Activated CD4-positive, alpha-beta T cell treated with anti-CD3 and anti-CD28 coated beads for 36 hours (primary cell): ENCODE data around the gene SH2D6. TPM values are rescaled to one million over a fixed set of nuclear protein-coding genes. Genes with fewer than 3 reads are reported as not detected.

Experiments
- ATAC-seq: fragments of 200-7000 bp; cut with Tn5 transposase; one replicate; pipeline ENCODE4 v1.10.0; 2021; ENCODE audit warnings: mild to moderate bottlenecking, moderate library complexity
- CTCF ChIA-PET: fragments of 350-600 bp; sonication (Branson Sonifier 250); formaldehyde crosslinking; loops from one replicate; lab custom pipeline; 2021; ENCODE audit warnings: antibody characterized with exemption; lab: Charles Lee
- POLR2A ChIA-PET: fragments of 350-600 bp; sonication (Branson Sonifier 250); formaldehyde crosslinking; loops from one replicate; lab custom pipeline; 2021; ENCODE audit warnings: antibody characterized with exemption, inconsistent platforms; lab: Charles Lee
- DNase-seq: peaks from one replicate; pipeline ENCODE4 v3.0.0-alpha.2; 2020
- H3K27ac Mint-ChIP-seq: one replicate; pipeline ENCODE4 v1.8.0; 2021; ENCODE audit warnings: mixed read lengths
- H3K27me3 Mint-ChIP-seq: one replicate; pipeline ENCODE4 v1.8.0; 2021; ENCODE audit warnings: mixed read lengths
- H3K36me3 Mint-ChIP-seq: one replicate; pipeline ENCODE4 v1.8.0; 2021; ENCODE audit warnings: low read depth, mixed read lengths
- H3K4me1 Mint-ChIP-seq: one replicate; pipeline ENCODE4 v1.8.0; 2021; ENCODE audit warnings: mixed read lengths
- H3K4me3 Mint-ChIP-seq: one replicate; pipeline ENCODE4 v1.8.0; 2021; ENCODE audit warnings: mild to moderate bottlenecking, moderate library complexity, mixed read lengths
- H3K9me3 Mint-ChIP-seq: one replicate; pipeline ENCODE4 v1.8.0; 2021; ENCODE audit warnings: low read depth, mixed read lengths
- intact Hi-C, 2 experiments: fragments of 100-400 bp; cut with DNase I in 1 of 2; cut with micrococcal nuclease in 1 of 2; formaldehyde crosslinking; loops; one replicate each; pipeline versions ENCODE4 v1.14.2 to v1.15.1; 2022 to 2024; cut with DNase I, micrococcal nuclease
- total RNA-seq, 2 experiments: library from RNA; stranded (reverse); gene quantifications; one replicate each; pipeline ENCODE4 v1.2.3, GENCODE V29; 2021

The SH2D6 gene
- total RNA-seq, 2 experiments from 2014 or later: 1.7 to 2.2 TPM

DNA sequence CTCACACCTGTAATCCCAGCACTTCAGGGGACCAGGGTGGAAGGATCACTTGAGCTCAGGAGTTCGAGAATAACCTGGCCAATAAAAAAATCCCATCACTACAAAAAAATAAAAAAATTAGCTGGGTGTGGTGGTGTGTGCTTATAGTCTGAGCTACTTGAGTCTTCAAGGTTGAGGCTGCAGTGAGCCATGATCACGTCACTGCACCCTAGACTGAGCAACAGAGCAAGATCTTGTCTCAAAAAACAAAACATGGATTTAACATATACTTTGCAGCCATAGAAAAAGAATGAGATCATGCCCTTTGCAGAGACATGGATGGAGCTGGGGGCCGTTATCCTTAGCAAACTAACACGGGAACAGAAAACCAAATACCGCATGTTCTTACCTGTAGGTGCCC is 22.2 kb downstream of the SH2D6 start:
- CTCF ChIA-PET: interaction anchor here (0.8 to 1.2 kb wide), 2 partner anchors 9 to 50 kb away, joined by 3 read pairs; no protein-coding TSS in a partner anchor
- Mint-ChIP-seq H3K9me3 (no peaks in the 10 kb centered on the region), H3K4me1 (peaks cover 28% of the 10 kb centered on the region), H3K36me3 (no peaks in the 10 kb centered on the region), H3K27me3 (no peaks in the 10 kb centered on the region), H3K4me3 (no peak overlapping the region), H3K27ac (peak overlapping the region; percentile 29)
- DNase-seq (no peak), ATAC-seq (no peak)
- POLR2A ChIA-PET: interaction anchor here (4.5 kb wide), 1 partner anchor 98 kb away, joined by 16 read pairs; the partner anchor contains the start of gene MAT2A
- intact Hi-C loops: no loop called here

DNA sequence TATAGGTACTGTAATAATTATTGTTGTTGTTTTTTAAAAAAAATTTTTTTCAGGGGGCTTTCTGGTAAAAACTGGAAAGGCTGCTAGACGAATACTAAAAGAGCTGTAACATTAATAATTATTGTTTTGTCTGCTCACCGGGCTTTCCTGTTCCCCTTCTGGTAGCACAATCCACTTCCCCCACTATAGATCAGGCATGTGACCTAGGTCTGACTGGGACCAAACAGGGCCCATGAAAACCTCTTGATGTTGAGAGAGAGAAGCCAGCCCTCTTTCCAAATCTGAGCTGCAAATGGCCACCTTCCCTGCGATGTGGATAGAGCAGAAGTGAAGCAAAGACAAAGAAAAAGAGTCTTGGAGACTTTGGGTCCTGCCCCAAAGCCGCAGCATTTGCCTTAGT is 23.4 kb downstream of the SH2D6 start:
- Mint-ChIP-seq H3K4me3 (no peak overlapping the region), H3K4me1 (peaks cover 28% of the 10 kb centered on the region), H3K27me3 (no peaks in the 10 kb centered on the region), H3K36me3 (no peaks in the 10 kb centered on the region), H3K9me3 (no peaks in the 10 kb centered on the region), H3K27ac (no peak overlapping the region)
- ATAC-seq (no peak), DNase-seq (no peak)
- ChIA-PET POLR2A (no interaction called here), CTCF (interaction anchor here (0.6 to 1.4 kb wide), 3 partner anchors 109 to 445 kb away, joined by 4 to 6 read pairs (median 4); no protein-coding TSS in a partner anchor)
- intact Hi-C loops: no loop called here

- POLR2A ChIA-PET: no interaction called here
- H3K4me3 Mint-ChIP-seq: no peak overlapping the region
- ATAC-seq (no peak), DNase-seq (no peak)
- no peaks in the 10 kb centered on the region for H3K36me3 Mint-ChIP-seq
- peaks cover 6% of the 10 kb centered on the region for H3K4me1 Mint-ChIP-seq
- no peak overlapping the region for H3K27ac Mint-ChIP-seq
- no peaks in the 10 kb centered on the region for H3K9me3 Mint-ChIP-seq
- intact Hi-C loops: no loop called here
- CTCF ChIA-PET: interaction anchor here (1.0 kb wide), 1 partner anchor 9 kb away, joined by 3 read pairs; no protein-coding TSS in a partner anchor
- H3K27me3 Mint-ChIP-seq: no peaks in the 10 kb centered on the region
These were observed 26.2 kb downstream of the SH2D6 start for GRCh38 chr2:85444629-85445172.

GRCh38 chr2:85445316-85446295 is 27.1 kb downstream of the SH2D6 start:
- CTCF ChIA-PET: interaction anchor here (0.6 to 1.0 kb wide), 5 partner anchors 10 to 268 kb away, joined by 3 to 4 read pairs (median 3); no protein-coding TSS in a partner anchor
- POLR2A ChIA-PET: no interaction called here
- DNase-seq (no peak), ATAC-seq (no peak)
- intact Hi-C loops: no loop called here
- H3K36me3 Mint-ChIP-seq: no peaks in the 10 kb centered on the region
- H3K4me3 Mint-ChIP-seq: no peak overlapping the region
- no peaks in the 10 kb centered on the region for H3K9me3 Mint-ChIP-seq
- no peak overlapping the region for H3K27ac Mint-ChIP-seq
- no peaks in the 10 kb centered on the region for H3K27me3 Mint-ChIP-seq
- H3K4me1 Mint-ChIP-seq: no peaks in the 10 kb centered on the region

- Mint-ChIP-seq H3K4me1 (no peaks in the 10 kb centered on the region), H3K27me3 (no peaks in the 10 kb centered on the region), H3K4me3 (no peak overlapping the region), H3K9me3 (no peaks in the 10 kb centered on the region), H3K36me3 (no peaks in the 10 kb centered on the region), H3K27ac (no peak overlapping the region)
- POLR2A ChIA-PET: interaction anchor here (0.6 kb wide), 1 partner anchor 117 kb away, joined by 5 read pairs; no protein-coding TSS in a partner anchor
- intact Hi-C loops: no loop called here
- CTCF ChIA-PET: interaction anchor here (0.5 to 0.9 kb wide), 4 partner anchors 8 to 102 kb away, joined by 3 to 4 read pairs (median 3); no protein-coding TSS in a partner anchor
- no peak for DNase-seq
- ATAC-seq: no peak
These were observed 28.0 kb downstream of the SH2D6 start for GRCh38 chr2:85446296-85447221.

- CTCF ChIA-PET: interaction anchor here (0.6 to 0.8 kb wide), 2 partner anchors 9 to 101 kb away, joined by 3 to 4 read pairs; no protein-coding TSS in a partner anchor
- ATAC-seq: no peak
- Mint-ChIP-seq H3K36me3 (no peaks in the 10 kb centered on the region), H3K4me1 (no peaks in the 10 kb centered on the region), H3K27ac (no peak overlapping the region), H3K27me3 (no peaks in the 10 kb centered on the region), H3K4me3 (no peak overlapping the region), H3K9me3 (no peaks in the 10 kb centered on the region)
- intact Hi-C loops: no loop called here
- POLR2A ChIA-PET: no interaction called here
- no peak for DNase-seq
These were observed 28.7 kb downstream of the SH2D6 start for GRCh38 chr2:85447222-85447585.

GRCh38 chr2:85448461-85449213 is 30.1 kb downstream of the SH2D6 start:
- no peak for ATAC-seq
- ChIA-PET POLR2A (no interaction called here), CTCF (interaction anchor here (0.6 to 1.6 kb wide), 3 partner anchors 28 to 103 kb away, joined by 3 to 4 read pairs (median 3); no protein-coding TSS in a partner anchor)
- H3K9me3 Mint-ChIP-seq: no peaks in the 10 kb centered on the region
- H3K4me1 Mint-ChIP-seq: no peaks in the 10 kb centered on the region
- H3K36me3 Mint-ChIP-seq: no peaks in the 10 kb centered on the region
- intact Hi-C loops: no loop called here
- no peak for DNase-seq
- H3K27me3 Mint-ChIP-seq: no peaks in the 10 kb centered on the region
- H3K4me3 Mint-ChIP-seq: no peak overlapping the region
- no peak overlapping the region for H3K27ac Mint-ChIP-seq

DNA sequence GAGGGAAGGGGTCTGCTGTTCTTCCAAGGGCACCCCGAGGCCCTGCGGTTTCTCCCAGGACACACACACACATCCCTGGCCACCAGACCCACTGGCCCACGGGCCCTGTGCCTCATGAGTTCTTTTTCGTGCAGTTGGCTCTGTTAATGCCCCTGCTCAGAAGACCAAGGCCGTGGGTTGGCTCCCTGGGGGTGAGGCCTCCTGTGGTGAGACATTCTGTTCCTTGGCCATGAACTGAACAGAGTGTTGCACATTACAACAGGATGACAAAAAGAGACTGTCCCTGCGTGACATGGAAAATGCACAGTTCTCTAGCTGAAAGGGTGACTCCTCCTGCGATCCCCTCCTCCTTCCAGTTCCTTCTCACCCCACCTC is 30.7 kb downstream of the SH2D6 start:
- H3K27me3 Mint-ChIP-seq: no peaks in the 10 kb centered on the region
- ChIA-PET POLR2A (no interaction called here), CTCF (interaction anchor here (0.6 to 1.6 kb wide), 2 partner anchors 27 to 103 kb away, joined by 3 to 4 read pairs; no protein-coding TSS in a partner anchor)
- H3K9me3 Mint-ChIP-seq: no peaks in the 10 kb centered on the region
- H3K36me3 Mint-ChIP-seq: no peaks in the 10 kb centered on the region
- DNase-seq (no peak), ATAC-seq (no peak)
- intact Hi-C loops: no loop called here
- H3K27ac Mint-ChIP-seq: no peak overlapping the region
- no peaks in the 10 kb centered on the region for H3K4me1 Mint-ChIP-seq
- no peak overlapping the region for H3K4me3 Mint-ChIP-seq

GRCh38 chr2:85452237-85452636 is 33.7 kb downstream of the SH2D6 start:
- no peak overlapping the region for H3K4me3 Mint-ChIP-seq
- H3K27ac Mint-ChIP-seq: no peak overlapping the region
- ATAC-seq (no peak), DNase-seq (no peak)
- POLR2A ChIA-PET: interaction anchor here (0.7 kb wide), 1 partner anchor 492 kb away, joined by 3 read pairs; no protein-coding TSS in a partner anchor
- intact Hi-C loops: no loop called here
- no peaks in the 10 kb centered on the region for H3K9me3 Mint-ChIP-seq
- H3K4me1 Mint-ChIP-seq: no peaks in the 10 kb centered on the region
- CTCF ChIA-PET: no interaction called here
- no peaks in the 10 kb centered on the region for H3K27me3 Mint-ChIP-seq
- no peaks in the 10 kb centered on the region for H3K36me3 Mint-ChIP-seq

DNA sequence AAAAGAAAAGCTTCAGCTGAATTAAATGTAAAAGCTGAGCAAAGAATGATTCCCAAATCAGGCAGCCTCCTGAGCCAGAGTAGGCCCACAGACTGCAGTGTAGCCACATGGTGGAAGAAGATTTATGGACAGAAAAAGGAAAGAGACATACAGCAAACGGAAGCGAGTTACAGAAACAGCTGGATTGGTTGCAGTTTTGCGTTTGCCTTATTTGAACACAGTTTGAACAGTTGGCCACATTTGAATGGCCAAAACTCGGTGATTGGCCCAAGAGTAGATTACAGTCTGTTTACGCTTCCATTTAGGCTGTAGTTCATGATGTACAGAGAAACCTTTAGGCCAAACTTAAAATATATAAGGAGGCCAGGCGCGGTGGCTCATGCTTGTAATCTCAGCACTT is 35.1 kb downstream of the SH2D6 start:
- Mint-ChIP-seq H3K27me3 (no peaks in the 10 kb centered on the region), H3K36me3 (no peaks in the 10 kb centered on the region), H3K27ac (no peak overlapping the region), H3K4me3 (no peak overlapping the region), H3K9me3 (no peaks in the 10 kb centered on the region), H3K4me1 (no peaks in the 10 kb centered on the region)
- DNase-seq (no peak), ATAC-seq (no peak)
- intact Hi-C loops: no loop called here
- POLR2A ChIA-PET: no interaction called here
- CTCF ChIA-PET: interaction anchor here (0.6 kb wide), 1 partner anchor 508 kb away, joined by 4 read pairs; no protein-coding TSS in a partner anchor
